Measurements from ENCODE around the gene GTPBP4.
A peak's percentile ranks its signal among the peaks of the same experiment; 100 is the strongest.

The GTPBP4 gene

GRCh38 chr10:964988-965417 lies 23.2 kb upstream of the GTPBP4 start:
- Histone ChIP-seq H3K4me1 (ENCODE audit: control insufficient read depth in 5 of 5, insufficient read depth in 5 of 5, low read length in 5 of 5) (peaks cover 0 to 7% (median 4%) of the 10 kb centered on the region in 5 donors), H3K9ac (ENCODE audit: low read length in 5 of 5) (no peak overlapping the region), H3K27ac (ENCODE audit: low read depth, low read length) (no peak overlapping the region), H3K9me3 (ENCODE audit: control insufficient read depth in 5 of 5, low read length in 5 of 5) (peaks cover 0 to 3% (median 0%) of the 10 kb centered on the region in 5 donors), H3K27me3 (ENCODE audit: control insufficient read depth in 5 of 5, insufficient read depth in 4 of 5, low read length in 5 of 5) (no peaks in the 10 kb centered on the region), H3K36me3 (ENCODE audit: control insufficient read depth in 5 of 5, insufficient read depth in 5 of 5, low read length in 5 of 5) (no peaks in the 10 kb centered on the region), H3K4me3 (ENCODE audit: low read depth in 1 of 5, low read length in 5 of 5) (no peak overlapping the region)

- Histone ChIP-seq H3K4me3 (ENCODE audit: low read depth in 1 of 5, low read length in 5 of 5) (no peak overlapping the region), H3K36me3 (ENCODE audit: control insufficient read depth in 5 of 5, insufficient read depth in 5 of 5, low read length in 5 of 5) (no peaks in the 10 kb centered on the region), H3K27ac (ENCODE audit: low read depth, low read length) (no peak overlapping the region), H3K27me3 (ENCODE audit: control insufficient read depth in 5 of 5, insufficient read depth in 4 of 5, low read length in 5 of 5) (no peaks in the 10 kb centered on the region), H3K4me1 (ENCODE audit: control insufficient read depth in 5 of 5, insufficient read depth in 5 of 5, low read length in 5 of 5) (peaks cover 4 to 23% (median 20%) of the 10 kb centered on the region in 5 donors), H3K9ac (ENCODE audit: low read length in 5 of 5) (no peak overlapping the region), H3K9me3 (ENCODE audit: control insufficient read depth in 5 of 5, low read length in 5 of 5) (peaks cover 0 to 3% (median 0%) of the 10 kb centered on the region in 5 donors)
Measured at GRCh38 chr10:966466-967235, 21.6 kb upstream of the GTPBP4 start.

- H3K9me3 ChIP-seq (ENCODE audit: control insufficient read depth in 5 of 5, low read length in 5 of 5) = peaks cover 0 to 3% (median 0%) of the 10 kb centered on the region in 5 donors
- no peak overlapping the region for H3K9ac ChIP-seq (ENCODE audit: low read length in 5 of 5)
- no peaks in the 10 kb centered on the region for H3K27me3 ChIP-seq (ENCODE audit: control insufficient read depth in 5 of 5, insufficient read depth in 4 of 5, low read length in 5 of 5)
- peak overlapping the region in 1 of 5 donors; percentile 4 for H3K4me3 ChIP-seq (ENCODE audit: low read depth in 1 of 5, low read length in 5 of 5)
- H3K36me3 ChIP-seq (ENCODE audit: control insufficient read depth in 5 of 5, insufficient read depth in 5 of 5, low read length in 5 of 5) = no peaks in the 10 kb centered on the region
- H3K27ac ChIP-seq (ENCODE audit: low read depth, low read length) = no peak overlapping the region
- peaks cover 4 to 25% (median 23%) of the 10 kb centered on the region in 5 donors for H3K4me1 ChIP-seq (ENCODE audit: control insufficient read depth in 5 of 5, insufficient read depth in 5 of 5, low read length in 5 of 5)
Measured at GRCh38 chr10:968546-969199, 19.6 kb upstream of the GTPBP4 start.

- no peak overlapping the region for H3K4me3 ChIP-seq (ENCODE audit: low read depth in 1 of 5, low read length in 5 of 5)
- H3K9me3 ChIP-seq (ENCODE audit: control insufficient read depth in 5 of 5, low read length in 5 of 5) = peaks cover 0 to 3% (median 0%) of the 10 kb centered on the region in 5 donors
- H3K4me1 ChIP-seq (ENCODE audit: control insufficient read depth in 5 of 5, insufficient read depth in 5 of 5, low read length in 5 of 5) = peaks cover 4 to 25% (median 23%) of the 10 kb centered on the region in 5 donors
- no peaks in the 10 kb centered on the region for H3K36me3 ChIP-seq (ENCODE audit: control insufficient read depth in 5 of 5, insufficient read depth in 5 of 5, low read length in 5 of 5)
- H3K27me3 ChIP-seq (ENCODE audit: control insufficient read depth in 5 of 5, insufficient read depth in 4 of 5, low read length in 5 of 5) = no peaks in the 10 kb centered on the region
- H3K9ac ChIP-seq (ENCODE audit: low read length in 5 of 5) = no peak overlapping the region
- peak overlapping the region; percentile 50 for H3K27ac ChIP-seq (ENCODE audit: low read depth, low read length)
Measured at GRCh38 chr10:969473-970150, 18.6 kb upstream of the GTPBP4 start.

GRCh38 chr10:970311-971149 lies 17.7 kb upstream of the GTPBP4 start:
- no peaks in the 10 kb centered on the region for H3K36me3 ChIP-seq (ENCODE audit: control insufficient read depth in 5 of 5, insufficient read depth in 5 of 5, low read length in 5 of 5)
- peaks cover 4 to 25% (median 23%) of the 10 kb centered on the region in 5 donors for H3K4me1 ChIP-seq (ENCODE audit: control insufficient read depth in 5 of 5, insufficient read depth in 5 of 5, low read length in 5 of 5)
- peaks cover 0 to 3% (median 0%) of the 10 kb centered on the region in 5 donors for H3K9me3 ChIP-seq (ENCODE audit: control insufficient read depth in 5 of 5, low read length in 5 of 5)
- H3K27ac ChIP-seq (ENCODE audit: low read depth, low read length) = peak overlapping the region; percentile 50
- H3K27me3 ChIP-seq (ENCODE audit: control insufficient read depth in 5 of 5, insufficient read depth in 4 of 5, low read length in 5 of 5) = no peaks in the 10 kb centered on the region
- peak overlapping the region in 2 of 5 donors; percentile 27 to 41 for H3K9ac ChIP-seq (ENCODE audit: low read length in 5 of 5)
- H3K4me3 ChIP-seq (ENCODE audit: low read depth in 1 of 5, low read length in 5 of 5) = peak overlapping the region; percentile 18 to 35 (median 33)

GRCh38 chr10:971150-971542 lies 17.1 kb upstream of the GTPBP4 start:
- Histone ChIP-seq H3K4me1 (ENCODE audit: control insufficient read depth in 5 of 5, insufficient read depth in 5 of 5, low read length in 5 of 5) (peaks cover 4 to 25% (median 23%) of the 10 kb centered on the region in 5 donors), H3K9me3 (ENCODE audit: control insufficient read depth in 5 of 5, low read length in 5 of 5) (peaks cover 0 to 3% (median 0%) of the 10 kb centered on the region in 5 donors), H3K9ac (ENCODE audit: low read length in 5 of 5) (peak overlapping the region in 1 of 5 donors; percentile 27), H3K36me3 (ENCODE audit: control insufficient read depth in 5 of 5, insufficient read depth in 5 of 5, low read length in 5 of 5) (no peaks in the 10 kb centered on the region), H3K4me3 (ENCODE audit: low read depth in 1 of 5, low read length in 5 of 5) (peak overlapping the region in 4 of 5 donors; percentile 18 to 35 (median 34)), H3K27ac (ENCODE audit: low read depth, low read length) (peak overlapping the region; percentile 50), H3K27me3 (ENCODE audit: control insufficient read depth in 5 of 5, insufficient read depth in 4 of 5, low read length in 5 of 5) (no peaks in the 10 kb centered on the region)

GRCh38 chr10:971613-972012 lies 16.6 kb upstream of the GTPBP4 start:
- H3K27ac ChIP-seq (ENCODE audit: low read depth, low read length) = peak overlapping the region; percentile 50
- H3K27me3 ChIP-seq (ENCODE audit: control insufficient read depth in 5 of 5, insufficient read depth in 4 of 5, low read length in 5 of 5) = no peaks in the 10 kb centered on the region
- peak overlapping the region in 3 of 5 donors; percentile 18 to 35 (median 22) for H3K4me3 ChIP-seq (ENCODE audit: low read depth in 1 of 5, low read length in 5 of 5)
- H3K36me3 ChIP-seq (ENCODE audit: control insufficient read depth in 5 of 5, insufficient read depth in 5 of 5, low read length in 5 of 5) = no peaks in the 10 kb centered on the region
- peaks cover 4 to 25% (median 23%) of the 10 kb centered on the region in 5 donors for H3K4me1 ChIP-seq (ENCODE audit: control insufficient read depth in 5 of 5, insufficient read depth in 5 of 5, low read length in 5 of 5)
- H3K9ac ChIP-seq (ENCODE audit: low read length in 5 of 5) = no peak overlapping the region
- peaks cover 0 to 6% (median 1%) of the 10 kb centered on the region in 5 donors for H3K9me3 ChIP-seq (ENCODE audit: control insufficient read depth in 5 of 5, low read length in 5 of 5)

- Histone ChIP-seq H3K27me3 (ENCODE audit: control insufficient read depth in 5 of 5, insufficient read depth in 4 of 5, low read length in 5 of 5) (no peaks in the 10 kb centered on the region), H3K4me3 (ENCODE audit: low read depth in 1 of 5, low read length in 5 of 5) (no peak overlapping the region), H3K36me3 (ENCODE audit: control insufficient read depth in 5 of 5, insufficient read depth in 5 of 5, low read length in 5 of 5) (no peaks in the 10 kb centered on the region), H3K9ac (ENCODE audit: low read length in 5 of 5) (no peak overlapping the region), H3K4me1 (ENCODE audit: control insufficient read depth in 5 of 5, insufficient read depth in 5 of 5, low read length in 5 of 5) (peaks cover 4 to 25% (median 23%) of the 10 kb centered on the region in 5 donors), H3K9me3 (ENCODE audit: control insufficient read depth in 5 of 5, low read length in 5 of 5) (peaks cover 0 to 6% (median 2%) of the 10 kb centered on the region in 5 donors), H3K27ac (ENCODE audit: low read depth, low read length) (no peak overlapping the region)
Measured at GRCh38 chr10:972763-973162, 15.5 kb upstream of the GTPBP4 start.

GRCh38 chr10:974038-974784 lies 14.0 kb upstream of the GTPBP4 start:
- Histone ChIP-seq H3K36me3 (ENCODE audit: control insufficient read depth in 5 of 5, insufficient read depth in 5 of 5, low read length in 5 of 5) (no peaks in the 10 kb centered on the region), H3K27me3 (ENCODE audit: control insufficient read depth in 5 of 5, insufficient read depth in 4 of 5, low read length in 5 of 5) (no peaks in the 10 kb centered on the region), H3K9me3 (ENCODE audit: control insufficient read depth in 5 of 5, low read length in 5 of 5) (peaks cover 0 to 14% (median 7%) of the 10 kb centered on the region in 5 donors), H3K9ac (ENCODE audit: low read length in 5 of 5) (no peak overlapping the region), H3K4me3 (ENCODE audit: low read depth in 1 of 5, low read length in 5 of 5) (no peak overlapping the region), H3K27ac (ENCODE audit: low read depth, low read length) (no peak overlapping the region), H3K4me1 (ENCODE audit: control insufficient read depth in 5 of 5, insufficient read depth in 5 of 5, low read length in 5 of 5) (peaks cover 4 to 25% (median 20%) of the 10 kb centered on the region in 5 donors)

Measured in subcutaneous abdominal adipose tissue (tissue), 5 donors.